HepG2 (cell line): ENCODE results near the gene EPHX1. TPM values are rescaled to one million over a fixed set of nuclear protein-coding genes. Genes with fewer than 3 reads are reported as not detected.

ENCODE experiments used
- ATAC-seq: fragments of 200-7000 bp; cut with Tn5 transposase; 3 replicates; pipeline ENCODE4 v1.9.1; 2020; ENCODE audit warnings: mild to moderate bottlenecking, moderate library complexity
- BruUV-seq: library from RNA; stranded (reverse); fragments of 400-500 nt; replicated peaks from 2 replicates; lab custom pipeline; 2021; lab: Mats Ljungman, UMichigan
- CTCF ChIA-PET: fragments of 300-600 bp; formaldehyde crosslinking; extraction: SDS; loops from one replicate; lab custom pipeline; 2021; ENCODE audit warnings: low total read pairs, inconsistent platforms, low intra/inter-chr PET ratio; lab: Yijun Ruan, JAX
- POLR2A ChIA-PET: fragments of 350-600 bp; sonication (Branson Sonifier 250); formaldehyde crosslinking; loops from one replicate; lab custom pipeline; 2020; ENCODE audit warnings: antibody characterized with exemption, inconsistent platforms; lab: Yijun Ruan, JAX
- DNase-seq: peaks from one replicate; pipeline ENCODE4 v3.0.0-alpha.2; 2015; ENCODE audit warnings: low spot score
- FAIRE-seq: peaks from 3 replicates; lab custom pipeline; 2011; peaks lifted over from hg19 to GRCh38; lab: Jason Lieb, UNC
- H2AFZ ChIP-seq: one replicate; pipeline ENCODE4 v1.6.1; 2011; ENCODE audit warnings: low read length, inconsistent platforms
- H3K27ac ChIP-seq: fragments of 300-600 bp; 3 replicates; pipeline ENCODE4 v1.8.0; 2011; ENCODE audit warnings: mixed run types, mild to moderate bottlenecking, mixed read lengths, low read length, inconsistent platforms; ENCODE audit not compliant: insufficient read depth; ENCODE audit errors: extremely low read length
- H3K27me3 ChIP-seq, 2 experiments: fragments of 200-600 bp in 1 of 2; 2 replicates in 1 of 2; 3 replicates in 1 of 2; pipeline versions ENCODE4 v1.6.0 to v1.8.0; 2011; ENCODE audit warnings: low read length in 2 of 2, mild to moderate bottlenecking in 2 of 2, moderate library complexity in 2 of 2, inconsistent platforms in 1 of 2; ENCODE audit not compliant: insufficient read depth in 2 of 2, control insufficient read depth in 1 of 2
- H3K36me3 ChIP-seq, 2 experiments: fragments of 200-600 bp in 1 of 2; replicated peaks in 1 of 2; 2 replicates in 1 of 2; 3 replicates in 1 of 2; pipeline versions ENCODE4 v1.5.1 to v1.8.0; 2011; ENCODE audit warnings: low read length in 2 of 2, inconsistent platforms in 1 of 2; ENCODE audit not compliant: insufficient read depth in 2 of 2, control insufficient read depth in 1 of 2
- H3K4me1 ChIP-seq: 2 replicates; pipeline ENCODE4 v1.5.1; 2012; ENCODE audit warnings: low read length, inconsistent platforms; ENCODE audit not compliant: insufficient read depth
- H3K4me2 ChIP-seq: 2 replicates; pipeline ENCODE4 v1.6.0; 2011; ENCODE audit warnings: low read depth, low read length, inconsistent platforms
- H3K4me3 ChIP-seq, 3 experiments: fragments of 200-600 bp in 1 of 3; sonication (generic), shearing (Covaris generic) in 1 of 3; replicated peaks in 1 of 3; 2 replicates each; pipeline ENCODE4 v1.5.1; 2011 to 2016; ENCODE audit warnings: low read length in 3 of 3, inconsistent platforms in 2 of 3, low read depth in 2 of 3, mild to moderate bottlenecking in 2 of 3, control low read depth in 1 of 3, mixed read lengths in 1 of 3; ENCODE audit not compliant: insufficient read depth in 1 of 3
- H3K79me2 ChIP-seq: one replicate; pipeline ENCODE4 v1.6.1; 2011; ENCODE audit warnings: low read length, inconsistent platforms; ENCODE audit not compliant: insufficient read depth
- H3K9ac ChIP-seq: 2 replicates; pipeline ENCODE4 v1.6.0; 2011; ENCODE audit warnings: mild to moderate bottlenecking, low read depth, low read length, inconsistent platforms; ENCODE audit not compliant: insufficient read depth
- H3K9me3 ChIP-seq: 2 replicates; pipeline ENCODE4 v1.5.1; 2012; ENCODE audit warnings: mild to moderate bottlenecking, low read length
- H4K20me1 ChIP-seq: 2 replicates; pipeline ENCODE4 v1.6.0; 2011; ENCODE audit warnings: inconsistent platforms, mild to moderate bottlenecking, low read length, moderate library complexity; ENCODE audit not compliant: insufficient read depth
- AGO1 ChIP-seq: fragments of 200-400 bp; formaldehyde crosslinking; IDR thresholded peaks from 2 replicates; pipeline ENCODE4 v1.6.1; 2017; ENCODE audit warnings: mild to moderate bottlenecking, low read depth, low read length, moderate library complexity; ENCODE audit not compliant: poor library complexity, severe bottlenecking
- CBX2 ChIP-seq, 2 experiments: fragments of 200-600 bp in 1 of 2; sonication (generic); formaldehyde crosslinking in 1 of 2; IDR thresholded peaks; 2 replicates each; pipeline versions ENCODE4 v1.7.0 to v1.8.1; 2018 to 2022; ENCODE audit warnings: low read depth in 2 of 2, low read length in 1 of 2, mild to moderate bottlenecking in 1 of 2, missing genetic modification reagents in 1 of 2
- HNRNPH1 ChIP-seq: fragments of 200-400 bp; formaldehyde crosslinking; optimal IDR thresholded peaks from 2 replicates; pipeline ENCODE3; 2017; ENCODE audit warnings: mild to moderate bottlenecking, low read depth, low read length
- MLLT10 ChIP-seq: sonication (generic); formaldehyde crosslinking; IDR thresholded peaks from 2 replicates; pipeline ENCODE4 v1.4.0; 2020; ENCODE audit warnings: missing genetic modification reagents
- NCOA2 ChIP-seq: sonication (generic); formaldehyde crosslinking; IDR thresholded peaks from 2 replicates; pipeline ENCODE4 v1.8.0; 2022; ENCODE audit warnings: inconsistent platforms
- PHB2 ChIP-seq: fragments of 450-650 bp; IDR thresholded peaks from 2 replicates; pipeline ENCODE4 v1.6.1; 2018; ENCODE audit not compliant: partially characterized antibody
- PLRG1 ChIP-seq: fragments of 450-650 bp; conservative IDR thresholded peaks from 2 replicates; pipeline ENCODE4 v1.6.1; 2016
- RXRA ChIP-seq: sonication (generic); formaldehyde crosslinking; IDR thresholded peaks from 2 replicates; pipeline ENCODE4 v1.5.1; 2020; ENCODE audit warnings: missing genetic modification reagents
- TARDBP ChIP-seq: sonication (generic); formaldehyde crosslinking; IDR thresholded peaks from 2 replicates; pipeline ENCODE4 v1.8.0; 2022; ENCODE audit warnings: mild to moderate bottlenecking, missing genetic modification reagents
- ZNF235 ChIP-seq: sonication (generic); formaldehyde crosslinking; IDR thresholded peaks from 2 replicates; pipeline ENCODE4 v1.8.1; 2023; ENCODE audit warnings: mild to moderate bottlenecking, missing genetic modification reagents, borderline replicate concordance
- ZNF292 ChIP-seq: sonication (generic); formaldehyde crosslinking; IDR thresholded peaks from 2 replicates; pipeline ENCODE4 v1.8.1; 2022; ENCODE audit warnings: mild to moderate bottlenecking, low read depth, missing genetic modification reagents, borderline replicate concordance
- ZNF354B ChIP-seq: sonication (generic); formaldehyde crosslinking; IDR thresholded peaks from 2 replicates; pipeline ENCODE4 v1.8.0; 2022; ENCODE audit warnings: mild to moderate bottlenecking, missing genetic modification reagents
- ZNF382 ChIP-seq: sonication (generic); formaldehyde crosslinking; IDR thresholded peaks from 2 replicates; pipeline ENCODE4 v1.5.0; 2020; ENCODE audit warnings: missing genetic modification reagents, mild to moderate bottlenecking, borderline replicate concordance
- ZNF432 ChIP-seq: sonication (generic); formaldehyde crosslinking; IDR thresholded peaks from 2 replicates; pipeline ENCODE4 v1.5.0; 2020; ENCODE audit warnings: missing genetic modification reagents, mild to moderate bottlenecking, borderline replicate concordance
- ZNF451 ChIP-seq: sonication (generic); formaldehyde crosslinking; IDR thresholded peaks from 2 replicates; pipeline ENCODE4 v1.5.0; 2020; ENCODE audit warnings: mild to moderate bottlenecking, missing genetic modification reagents
- ZNF776 ChIP-seq: sonication (generic); formaldehyde crosslinking; IDR thresholded peaks from 2 replicates; pipeline ENCODE4 v1.4.0; 2020; ENCODE audit warnings: mild to moderate bottlenecking, missing genetic modification reagents
- WGBS: methylation state at CpG from one replicate; pipeline ENCODE4 v1.1.6; 2017; ENCODE audit warnings: low lambda C conversion rate; 5-methylcytosine and 5-hydroxymethylcytosine counted together
- in situ Hi-C: cut with HindIII; loops from 2 replicates; pipeline ENCODE4 v1.10.0; 2017; ENCODE audit warnings: low pct_unique_long_range_greater_than_20kb; ENCODE audit not compliant: extremely low pct_ligation_motif_present
- intact Hi-C: fragments of 100-400 bp; cut with micrococcal nuclease; formaldehyde crosslinking; loops from one replicate; pipeline ENCODE4 v1.10.0; 2022; ENCODE audit not compliant: unreplicated experiment
- polyA plus RNA-seq, 8 experiments: library from polyadenylated mRNA; depleted of rRNA in 3 of 8; stranded (reverse) in 7 of 8; unstranded in 1 of 8; fragments of >200 nt; fragmentation: Illumina TruSeq in 4 of 8; extraction: Trizol in 4 of 8; gene quantifications; 2 replicates each; pipeline versions ENCODE4 v1.2.1 to v1.2.3, GENCODE V29; 2011 to 2016; ENCODE audit warnings: low read depth in 4 of 8, missing spikeins in 1 of 8, mixed read lengths in 1 of 8; ENCODE audit not compliant: insufficient read depth in 1 of 8
- total RNA-seq, 5 experiments: library from RNA; depleted of rRNA; stranded (reverse); fragments of >200 nt; fragmentation: Illumina TruSeq; extraction: Trizol; gene quantifications; 2 replicates each; pipeline ENCODE4 v1.2.3, GENCODE V29; 2016; ENCODE audit warnings: low read depth in 1 of 5
- TF ChIP-seq, protein P1 (sequence below): sonication (generic); formaldehyde crosslinking; conservative IDR thresholded peaks from 2 replicates; pipeline ENCODE4 v1.4.0; 2020; ENCODE audit warnings: mild to moderate bottlenecking, missing genetic modification reagents, moderate library complexity
- TF ChIP-seq, protein P2 (sequence below): IDR thresholded peaks from 2 replicates; pipeline ENCODE4 v1.6.1; 2016; ENCODE audit warnings: missing genetic modification reagents, missing compliant biosample characterization

The EPHX1 gene
- total and polyA plus RNA-seq, 2 of the 13 experiments (the other 11 are each of a cell fraction or from before 2014, with no cell fraction given) = 27.7 to 36.5 TPM

DNA sequence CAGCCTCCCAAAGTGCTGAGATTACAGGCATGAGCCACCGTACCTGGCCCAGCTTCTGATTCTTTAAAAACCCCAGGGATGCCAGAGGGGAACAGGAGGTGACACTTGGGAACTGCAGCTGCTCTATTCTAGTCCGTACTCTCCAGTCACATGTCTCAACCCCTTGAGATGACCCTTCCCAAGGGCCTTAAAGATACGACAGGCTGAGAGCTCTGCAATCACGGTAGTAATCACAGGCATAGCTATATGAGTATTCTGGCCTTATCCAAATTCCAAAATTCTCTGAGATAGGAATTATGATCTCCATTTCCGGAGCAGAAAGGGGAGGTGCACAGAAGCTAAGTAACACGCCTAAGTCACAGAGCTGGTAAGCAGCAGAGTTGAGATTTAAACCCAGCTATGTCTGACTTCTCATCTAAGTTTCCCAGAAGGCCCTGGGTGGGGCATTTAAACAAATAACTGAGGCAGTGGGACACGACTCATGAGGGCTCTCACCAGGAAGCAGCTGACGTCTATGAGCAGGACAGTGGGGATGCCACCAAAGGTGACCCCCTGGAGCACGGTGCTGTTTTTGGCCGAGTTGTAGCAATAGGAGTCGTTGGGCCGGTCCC, 67.1 kb downstream of the EPHX1 start:
- peaks cover 8 to 40% of the 10 kb centered on the region in 2 experiments for H3K36me3 ChIP-seq
- peaks cover 20% of the 10 kb centered on the region for H4K20me1 ChIP-seq
- POLR2A ChIA-PET = interaction anchor here (1.0 kb wide), 1 partner anchor 64 kb away, joined by 3 read pairs; no protein-coding TSS in a partner anchor
- no peaks in the 10 kb centered on the region; a peak in 1 of 5 replicates for H3K27me3 ChIP-seq
- H3K9ac ChIP-seq = no peak overlapping the region
- in situ Hi-C loops = no loop called here
- DNase-seq = no peak
- H3K4me2 ChIP-seq = no peak overlapping the region
- H3K4me1 ChIP-seq = peaks cover 47% of the 10 kb centered on the region
- H3K79me2 ChIP-seq = peaks cover 37% of the 10 kb centered on the region
- 96% methylated on average over 6 of the region's 12 CpGs for WGBS
- H3K4me3 ChIP-seq = no peak overlapping the region
- intact Hi-C loops = loop anchor here (5.0 kb wide), 1 partner anchor 35 kb away; no protein-coding TSS in a partner anchor
- no peak overlapping the region for H2AFZ ChIP-seq
- H3K9me3 ChIP-seq = no peaks in the 10 kb centered on the region
- H3K27ac ChIP-seq = no peak overlapping the region
- no peak for ATAC-seq
- no TSS peak for BruUV-seq
- CTCF ChIA-PET = interaction anchor here (1.8 kb wide), 1 partner anchor 34 kb away, joined by 5 read pairs; no protein-coding TSS in a partner anchor
- no peak for FAIRE-seq
- TF ChIP-seq ZNF292 (no peak), ZNF382 (CRISPR knock-in tag) (no peak), HNRNPH1 (no peak), PHB2 (no peak), ZNF432 (CRISPR knock-in tag) (no peak), AGO1 (no peak), ZNF776 (CRISPR knock-in tag) (no peak), RXRA (CRISPR knock-in tag) (no peak), ZNF451 (CRISPR knock-in tag) (no peak), NCOA2 (CRISPR knock-in tag) (no peak), CBX2 (IDR thresholded peaks at IDR 0.05; ENCODE audit: low read depth, low read length) (no peak), CBX2 (CRISPR knock-in tag; IDR thresholded peaks at IDR 0.05; ENCODE audit: low read depth) (no peak), TARDBP (CRISPR knock-in tag) (no peak), ZNF354B (CRISPR knock-in tag) (no peak), ZNF235 (CRISPR knock-in tag) (no peak), PLRG1 (no peak), MLLT10 (CRISPR knock-in tag) (no peak)
- TF ChIP-seq, protein P1, sequence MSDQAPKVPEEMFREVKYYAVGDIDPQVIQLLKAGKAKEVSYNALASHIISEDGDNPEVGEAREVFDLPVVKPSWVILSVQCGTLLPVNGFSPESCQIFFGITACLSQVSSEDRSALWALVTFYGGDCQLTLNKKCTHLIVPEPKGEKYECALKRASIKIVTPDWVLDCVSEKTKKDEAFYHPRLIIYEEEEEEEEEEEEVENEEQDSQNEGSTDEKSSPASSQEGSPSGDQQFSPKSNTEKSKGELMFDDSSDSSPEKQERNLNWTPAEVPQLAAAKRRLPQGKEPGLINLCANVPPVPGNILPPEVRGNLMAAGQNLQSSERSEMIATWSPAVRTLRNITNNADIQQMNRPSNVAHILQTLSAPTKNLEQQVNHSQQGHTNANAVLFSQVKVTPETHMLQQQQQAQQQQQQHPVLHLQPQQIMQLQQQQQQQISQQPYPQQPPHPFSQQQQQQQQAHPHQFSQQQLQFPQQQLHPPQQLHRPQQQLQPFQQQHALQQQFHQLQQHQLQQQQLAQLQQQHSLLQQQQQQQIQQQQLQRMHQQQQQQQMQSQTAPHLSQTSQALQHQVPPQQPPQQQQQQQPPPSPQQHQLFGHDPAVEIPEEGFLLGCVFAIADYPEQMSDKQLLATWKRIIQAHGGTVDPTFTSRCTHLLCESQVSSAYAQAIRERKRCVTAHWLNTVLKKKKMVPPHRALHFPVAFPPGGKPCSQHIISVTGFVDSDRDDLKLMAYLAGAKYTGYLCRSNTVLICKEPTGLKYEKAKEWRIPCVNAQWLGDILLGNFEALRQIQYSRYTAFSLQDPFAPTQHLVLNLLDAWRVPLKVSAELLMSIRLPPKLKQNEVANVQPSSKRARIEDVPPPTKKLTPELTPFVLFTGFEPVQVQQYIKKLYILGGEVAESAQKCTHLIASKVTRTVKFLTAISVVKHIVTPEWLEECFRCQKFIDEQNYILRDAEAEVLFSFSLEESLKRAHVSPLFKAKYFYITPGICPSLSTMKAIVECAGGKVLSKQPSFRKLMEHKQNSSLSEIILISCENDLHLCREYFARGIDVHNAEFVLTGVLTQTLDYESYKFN (CRISPR knock-in tag) = no peak
- TF ChIP-seq, protein P2, sequence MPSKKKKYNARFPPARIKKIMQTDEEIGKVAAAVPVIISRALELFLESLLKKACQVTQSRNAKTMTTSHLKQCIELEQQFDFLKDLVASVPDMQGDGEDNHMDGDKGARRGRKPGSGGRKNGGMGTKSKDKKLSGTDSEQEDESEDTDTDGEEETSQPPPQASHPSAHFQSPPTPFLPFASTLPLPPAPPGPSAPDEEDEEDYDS (CRISPR knock-in tag) = no peak
